NCI-H1694 treated with DMSO at 0.1 percent for 48 hours (cell line): ENCODE measurements around the gene EDEM1.

Experiments used
- DNase-seq: peaks from one replicate; lab custom pipeline; 2025; lab: John Stamatoyannopoulos, UW

EDEM1 gene

DNA sequence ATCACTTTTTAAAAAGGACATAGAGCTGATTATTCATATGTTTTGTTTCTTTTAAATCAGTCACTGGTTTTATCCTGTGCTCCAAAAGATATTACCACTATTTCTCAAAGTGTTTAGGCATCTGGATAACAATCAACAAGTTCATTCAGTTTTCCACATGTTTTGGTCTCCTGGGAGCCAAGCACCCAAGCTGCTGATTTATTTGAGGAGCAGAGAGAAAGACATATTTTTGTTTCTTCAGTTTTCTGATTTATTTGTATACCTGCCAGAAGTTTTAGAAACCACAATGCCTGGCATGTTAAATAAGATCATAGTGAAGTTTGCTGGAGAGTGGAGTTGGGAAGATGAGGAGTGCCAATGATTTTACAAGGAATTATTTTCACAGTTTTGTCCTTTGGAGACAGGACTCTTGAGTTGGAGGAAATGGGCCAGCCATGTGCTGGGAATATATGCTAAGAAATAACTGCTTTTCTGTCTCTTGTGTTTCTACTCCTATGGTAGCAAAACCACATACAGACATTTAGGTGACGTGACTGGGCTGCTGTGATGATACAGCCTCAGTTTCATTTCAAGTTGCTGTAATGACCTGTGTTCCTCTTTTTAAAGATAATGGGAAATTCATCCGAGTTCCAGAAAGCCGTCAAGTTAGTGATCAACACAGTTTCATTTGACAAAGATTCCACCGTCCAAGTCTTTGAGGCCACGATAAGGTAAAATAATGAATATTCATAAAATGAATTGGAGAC, 11.7 kb downstream of the EDEM1 start:
- no peak for DNase-seq

DNA sequence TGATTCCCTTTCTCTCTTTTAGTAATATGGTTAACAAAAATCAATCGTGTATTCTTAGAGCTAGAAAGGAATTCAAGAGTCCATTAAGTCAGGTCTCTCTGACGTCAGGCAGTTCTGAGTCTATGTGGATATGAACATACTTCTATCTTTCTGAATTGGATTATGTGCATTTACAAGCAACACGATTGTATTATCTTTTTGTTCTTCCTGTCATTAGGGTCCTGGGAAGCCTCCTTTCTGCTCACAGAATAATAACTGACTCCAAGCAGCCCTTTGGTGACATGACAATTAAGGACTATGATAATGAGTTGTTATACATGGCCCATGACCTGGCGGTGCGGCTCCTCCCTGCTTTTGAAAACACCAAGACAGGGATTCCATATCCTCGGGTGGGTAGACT, 14.0 kb downstream of the EDEM1 start:
- no peak for DNase-seq

DNA sequence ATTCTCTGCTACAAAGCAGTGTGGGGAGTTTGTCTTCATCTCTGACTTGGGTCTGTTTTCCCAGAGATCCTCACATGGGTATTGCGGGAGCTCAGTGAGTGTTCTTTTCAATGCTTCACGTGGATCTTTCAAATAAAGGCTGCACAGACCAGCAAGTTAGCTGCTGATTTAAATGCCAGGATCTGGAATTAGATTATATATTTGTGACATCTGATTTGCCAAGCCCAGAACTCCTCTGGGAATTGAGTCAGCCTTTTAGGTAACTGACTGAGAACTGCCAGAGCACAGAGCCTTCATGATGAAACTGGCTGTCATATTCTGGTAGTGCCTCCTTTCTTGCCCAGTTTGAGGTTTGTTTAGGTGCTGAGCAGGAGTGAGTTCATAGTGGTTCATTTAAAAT, 14.7 kb downstream of the EDEM1 start:
- DNase-seq, result no peak

DNA sequence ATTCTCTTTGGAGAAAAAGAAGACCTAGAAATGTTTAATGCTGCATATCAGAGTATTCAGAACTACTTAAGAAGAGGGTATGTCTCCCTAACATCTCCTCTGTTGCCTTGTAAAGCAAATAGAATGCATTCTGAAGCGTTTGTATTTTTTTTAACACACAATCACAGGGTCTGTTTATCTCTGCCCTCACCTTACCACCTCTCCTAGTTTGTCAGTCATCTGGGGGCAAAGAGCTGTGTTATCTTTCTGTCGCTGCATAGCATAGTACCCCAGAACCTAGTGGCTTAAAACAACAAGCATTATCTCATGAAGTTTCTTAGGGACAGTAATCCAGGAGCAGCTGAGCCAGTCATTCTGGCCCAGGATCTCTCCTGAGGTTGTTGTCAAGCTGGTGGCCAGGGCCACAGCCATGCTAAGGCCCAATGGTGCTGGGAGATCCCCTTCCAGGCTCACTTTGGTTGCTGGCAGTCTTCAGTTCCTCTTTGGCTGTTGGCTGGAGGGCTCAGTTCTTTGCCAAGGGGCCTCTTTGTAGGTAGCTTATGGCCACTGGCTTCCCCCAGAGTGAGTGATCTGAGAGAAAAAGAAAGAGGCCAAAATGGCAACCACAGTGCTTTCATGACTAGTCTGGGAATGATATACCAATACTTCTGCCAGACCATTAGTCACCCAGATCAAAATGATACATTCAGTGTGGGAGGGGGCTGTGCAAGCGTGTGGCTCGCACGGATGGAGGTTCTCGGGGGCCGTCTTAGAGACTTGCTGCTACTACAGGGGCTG, 17.8 kb downstream of the EDEM1 start:
- no peak for DNase-seq

DNA sequence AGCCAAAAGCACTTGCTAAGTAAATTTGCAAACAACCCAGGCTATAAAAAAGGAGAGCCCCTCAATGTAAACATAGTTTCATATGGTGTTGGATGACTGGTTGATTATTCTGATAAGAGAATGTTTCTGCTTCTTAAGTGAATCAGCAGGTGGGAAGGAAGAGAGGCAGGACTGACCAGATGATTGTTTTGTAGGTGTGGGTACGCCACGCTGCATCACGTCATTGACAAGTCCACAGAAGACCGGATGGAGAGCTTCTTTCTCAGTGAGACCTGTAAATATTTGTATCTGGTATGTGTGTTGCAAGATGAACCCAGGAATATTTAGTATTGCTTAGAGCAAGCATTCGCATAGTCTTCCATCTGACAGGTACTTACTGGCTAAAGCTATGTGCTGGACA, 23.4 kb downstream of the EDEM1 start:
- no peak for DNase-seq

DNA sequence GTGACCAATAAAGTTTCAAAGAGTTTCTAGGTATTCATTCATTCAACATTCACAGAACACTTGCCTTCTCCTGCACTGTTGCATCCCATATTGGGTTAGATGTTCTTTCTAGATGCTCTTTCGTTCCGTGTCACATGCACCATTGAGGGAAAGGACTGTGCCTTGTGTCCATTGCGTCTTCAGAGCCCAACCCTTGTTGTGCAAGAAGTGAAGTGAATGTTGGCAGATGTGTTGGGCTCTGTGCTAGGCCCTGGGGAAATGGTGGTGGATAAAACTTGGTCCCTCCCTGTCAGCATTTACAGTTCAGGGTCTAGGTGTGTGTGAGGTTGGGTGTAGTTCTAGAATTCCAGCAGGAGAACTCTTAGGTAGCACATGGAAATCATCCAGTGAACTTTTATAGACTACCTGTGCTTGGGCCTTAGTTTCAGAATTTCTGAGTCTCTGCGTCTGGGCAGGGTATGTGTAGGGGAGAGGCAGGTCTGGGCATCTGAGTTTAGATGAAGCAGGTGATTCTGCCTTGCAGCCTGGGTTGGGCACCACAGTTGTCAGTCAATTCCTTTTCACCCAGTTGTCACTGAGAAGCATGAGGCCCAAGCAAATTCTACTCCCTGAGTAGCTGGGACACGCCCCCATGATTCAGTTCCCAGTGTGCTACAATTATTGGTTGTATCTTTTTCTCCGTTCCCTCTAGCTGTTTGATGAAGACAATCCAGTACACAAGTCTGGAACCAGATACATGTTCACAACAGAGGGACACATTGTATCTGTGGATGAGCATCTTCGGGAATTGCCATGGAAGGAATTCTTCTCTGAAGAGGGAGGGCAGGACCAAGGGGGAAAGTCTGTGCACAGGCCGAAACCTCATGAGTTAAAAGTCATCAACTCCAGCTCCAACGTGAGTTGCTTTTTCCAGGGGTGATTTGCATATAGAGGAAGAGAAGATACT, 25.4 kb downstream of the EDEM1 start:
- DNase-seq, result no peak

DNA sequence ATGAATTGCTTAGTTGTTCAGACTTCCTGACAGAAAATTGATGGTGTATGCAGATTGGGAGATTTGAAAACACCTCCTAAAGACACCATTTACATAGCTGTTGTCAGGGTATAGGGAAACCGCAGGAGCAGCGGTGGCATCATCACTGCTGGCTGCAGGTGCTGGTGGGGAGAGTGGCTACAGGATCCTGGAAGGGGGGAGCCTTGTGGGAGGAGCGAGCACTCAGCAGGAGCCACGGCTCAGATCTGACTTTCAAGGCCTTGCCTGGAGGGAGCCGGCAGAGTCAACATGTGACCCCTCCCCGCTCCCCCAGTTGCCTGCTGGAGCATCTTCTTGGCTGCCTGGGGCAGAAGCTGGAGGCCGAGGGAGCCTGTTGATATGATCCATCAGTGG, 26.1 kb downstream of the EDEM1 start:
- no peak for DNase-seq

DNA sequence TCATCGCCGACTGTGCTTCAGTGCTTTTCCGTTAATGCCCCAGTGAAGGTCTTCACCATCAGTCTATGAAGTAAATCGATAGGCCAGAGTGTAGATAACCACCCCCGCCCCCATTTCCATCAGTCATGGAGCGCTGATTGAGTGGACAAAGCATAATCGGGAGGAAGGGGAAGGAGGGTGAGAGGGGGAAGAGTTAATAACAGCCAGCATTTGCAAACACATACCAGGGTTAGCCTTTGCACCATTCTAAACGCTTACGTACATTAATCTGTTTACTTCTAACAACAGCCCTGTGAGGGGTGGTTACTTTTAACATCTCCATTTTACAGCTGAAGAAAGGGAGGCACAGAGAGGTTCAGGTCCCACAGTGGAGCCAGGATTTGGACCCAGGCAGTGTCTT, 26.8 kb downstream of the EDEM1 start:
- DNase-seq, result no peak

DNA sequence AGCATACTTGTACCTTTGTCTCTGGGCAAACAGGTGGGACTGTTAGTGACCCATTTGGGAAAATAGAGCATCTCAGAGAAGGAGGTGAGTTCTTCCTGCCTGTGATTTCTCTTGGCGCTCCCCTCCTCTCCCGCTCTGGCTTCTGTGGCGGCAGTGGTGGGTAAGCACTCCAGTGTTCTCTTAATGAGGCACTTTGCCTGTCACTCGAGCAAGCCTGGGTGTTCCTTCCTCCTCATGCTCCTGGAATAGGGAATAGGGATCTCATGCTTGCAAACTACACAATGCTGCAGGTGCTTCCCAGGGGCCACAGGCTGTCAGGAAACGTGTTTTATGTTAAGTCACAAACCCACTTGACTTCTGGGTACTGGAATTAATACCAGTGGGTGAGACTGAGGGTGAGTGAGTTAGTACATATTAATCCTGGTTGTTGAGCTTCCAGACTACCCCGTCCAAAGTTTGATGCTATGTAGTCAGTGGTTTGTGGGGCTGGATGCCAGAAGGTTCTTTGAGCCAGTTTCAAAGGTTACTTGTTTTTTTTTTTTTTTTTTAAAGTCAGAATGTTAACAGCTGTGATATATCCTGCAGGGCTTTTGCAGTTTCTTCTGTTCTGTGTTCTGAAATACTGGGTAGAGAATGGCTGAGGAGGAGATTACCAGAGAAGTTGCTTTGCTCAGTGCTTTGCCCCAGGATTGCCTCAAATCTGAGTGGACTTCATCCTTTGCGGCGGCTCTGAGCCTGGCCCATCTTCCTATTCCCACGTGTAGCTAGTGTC, 30.5 kb downstream of the EDEM1 start:
- DNase-seq, result no peak

DNA sequence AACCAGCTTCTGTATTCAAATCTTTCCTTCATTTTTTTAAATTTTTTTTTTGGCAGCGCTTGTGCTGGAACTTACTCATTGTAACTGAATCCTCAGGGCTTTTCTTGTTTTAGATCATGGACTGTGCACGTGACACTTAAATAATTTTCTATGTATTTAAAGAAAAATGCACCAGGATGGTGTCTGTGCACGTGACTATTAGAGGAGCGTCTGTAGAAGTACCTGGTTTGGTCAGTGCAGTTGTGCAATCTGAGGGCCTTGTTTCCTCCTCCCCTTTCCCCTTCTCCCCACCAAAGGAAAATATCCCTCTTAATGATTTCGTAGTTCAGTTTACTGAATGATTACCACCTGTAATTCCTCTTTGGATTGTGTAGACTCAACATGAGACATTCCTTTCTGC, 31.3 kb downstream of the EDEM1 start:
- no peak for DNase-seq

DNA sequence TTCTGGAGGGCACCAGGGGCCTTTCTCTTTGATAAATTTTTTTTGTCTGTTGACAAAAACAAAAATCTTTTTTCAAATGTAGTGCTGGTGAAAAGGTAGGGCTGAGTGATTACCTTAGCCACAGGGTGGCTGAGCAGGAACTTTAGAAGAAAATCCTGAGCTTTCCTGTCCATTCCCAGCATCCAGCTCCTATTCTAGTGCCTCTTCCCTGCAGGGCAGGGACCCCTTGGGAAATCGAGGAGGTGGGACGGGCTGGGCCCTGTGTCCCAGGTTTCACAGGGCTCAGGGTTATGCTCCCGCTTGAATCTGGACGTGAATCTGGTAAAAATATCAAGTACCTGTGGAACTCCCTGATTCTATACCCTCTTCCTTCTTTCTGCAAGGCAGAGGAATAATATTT, 31.7 kb downstream of the EDEM1 start:
- no peak for DNase-seq

DNA sequence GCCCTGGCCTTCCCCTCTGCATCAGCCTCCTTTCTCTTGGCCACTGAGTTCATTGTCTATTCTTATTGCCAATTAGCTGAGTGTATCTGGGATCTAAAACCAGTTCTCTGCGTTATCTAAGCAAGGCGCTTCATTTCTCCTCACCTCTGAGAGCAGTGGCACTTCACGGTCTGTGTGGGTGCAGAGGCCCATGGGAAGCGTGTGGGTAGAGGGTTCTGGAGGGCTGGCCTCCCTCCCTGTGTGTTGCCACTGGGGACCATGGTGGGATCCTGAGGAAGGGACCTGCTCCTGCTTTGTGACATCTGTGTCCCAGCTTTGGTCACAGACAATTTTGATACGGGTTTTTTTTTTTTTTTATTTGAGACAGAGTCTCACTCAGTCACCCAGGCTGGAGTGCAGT, 32.7 kb downstream of the EDEM1 start:
- DNase-seq, result no peak

DNA sequence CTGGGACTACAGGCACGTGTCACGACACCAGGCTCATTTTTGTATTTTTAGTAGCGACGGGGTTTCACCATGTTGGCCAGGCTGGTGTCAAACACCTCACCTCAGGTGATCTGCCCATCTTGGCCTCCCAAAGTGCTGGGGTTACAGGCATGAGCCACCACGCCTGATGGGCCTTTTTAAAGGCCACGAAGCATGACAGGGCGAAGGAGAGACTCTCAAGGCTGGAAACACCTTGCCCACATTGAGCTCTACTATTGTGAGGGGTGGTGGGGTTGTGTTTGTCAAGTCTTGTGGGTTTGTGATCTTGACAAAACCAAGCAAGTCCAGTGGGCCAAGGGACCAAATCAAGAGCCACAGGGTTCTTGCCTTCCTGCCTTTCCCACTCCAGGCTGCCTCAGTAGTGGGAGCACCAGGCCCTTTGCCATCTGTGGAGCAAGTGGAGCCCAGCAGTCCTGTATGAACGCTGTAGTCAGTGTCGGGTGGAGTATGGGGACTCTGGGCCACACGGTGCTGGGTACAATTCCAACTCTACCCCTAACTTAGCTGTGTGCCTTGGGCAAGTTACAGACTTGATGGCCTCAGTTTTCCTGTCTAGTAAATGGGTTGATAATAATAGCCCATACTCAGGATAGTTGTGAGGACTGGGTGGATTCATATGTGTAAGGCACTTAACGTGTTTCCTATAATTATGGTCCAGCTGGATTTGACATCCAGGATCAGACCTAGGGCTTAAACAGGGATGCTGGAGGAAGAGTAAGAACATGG, 33.3 kb downstream of the EDEM1 start:
- DNase-seq, result no peak

DNA sequence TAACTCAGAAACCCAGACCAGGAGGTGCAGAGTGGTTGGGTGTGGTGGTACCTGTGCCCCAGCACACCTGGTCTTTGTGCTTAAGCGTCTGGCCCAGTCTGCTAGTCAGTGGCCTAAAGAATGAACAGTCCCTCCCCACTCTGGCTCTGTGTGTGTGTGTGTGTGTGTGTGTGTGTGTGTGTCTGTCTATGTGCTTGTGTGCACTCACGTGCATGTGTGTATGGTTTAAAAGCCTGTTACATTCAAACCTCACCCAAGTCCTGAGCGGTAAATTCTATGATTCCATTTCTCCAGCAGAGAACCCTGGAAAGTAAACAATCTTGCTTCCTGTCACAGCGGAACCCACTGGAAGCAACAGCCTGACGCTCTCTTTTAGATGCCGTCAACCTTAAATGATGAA, 34.2 kb downstream of the EDEM1 start:
- DNase-seq, result no peak

DNA sequence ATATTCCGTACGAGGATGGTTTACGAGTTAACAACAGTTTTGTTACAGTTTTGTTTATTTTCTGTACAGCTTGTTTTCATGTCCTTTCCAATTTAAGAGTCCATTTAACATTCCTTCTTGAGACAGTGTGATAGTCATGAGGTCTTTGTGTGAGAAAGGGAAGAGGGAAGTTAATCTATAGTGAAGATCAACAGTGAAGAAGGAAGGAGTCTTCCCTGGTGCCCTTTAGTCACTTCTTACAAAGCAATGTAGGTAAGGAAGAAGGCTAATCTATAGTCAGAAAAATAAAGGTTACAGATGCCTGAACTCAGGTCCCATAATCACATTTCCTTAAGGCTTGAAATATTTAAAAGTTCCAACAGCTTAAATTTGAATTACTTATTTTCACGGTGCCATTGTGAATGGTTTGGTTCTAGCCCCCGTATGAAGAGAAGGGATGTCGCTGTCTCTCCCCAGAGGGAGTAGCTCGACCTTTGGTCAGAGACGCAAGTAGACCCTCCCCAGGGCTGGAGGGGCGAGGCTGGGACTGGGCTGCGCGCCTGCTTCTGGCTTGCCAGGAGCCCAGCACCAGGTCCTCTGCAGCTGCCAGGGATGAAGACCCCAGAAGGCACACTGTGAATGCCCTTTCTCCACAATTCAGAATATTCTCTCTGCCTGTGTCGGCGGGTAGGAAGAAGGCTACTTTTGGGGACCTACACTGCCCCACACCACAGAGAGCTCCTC, 34.9 kb downstream of the EDEM1 start:
- DNase-seq, result no peak

DNA sequence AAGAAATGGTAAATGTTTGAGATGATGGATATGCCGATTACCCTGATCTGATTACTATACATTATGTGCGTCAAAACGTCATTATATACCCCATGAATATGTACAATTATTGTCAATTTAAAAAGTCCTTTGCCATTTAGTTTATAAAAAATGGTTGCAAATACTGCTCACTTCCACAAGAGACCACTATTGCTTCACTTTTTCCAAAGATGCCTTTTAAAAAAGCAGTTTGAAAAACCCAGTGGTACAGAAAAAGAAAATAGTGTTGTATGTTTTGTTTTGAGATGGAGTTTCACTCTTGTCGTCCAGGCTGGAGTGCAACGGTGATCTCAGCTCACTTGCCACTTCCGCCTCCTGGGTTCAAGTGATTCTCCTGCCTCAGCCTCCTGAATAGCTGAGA, 39.3 kb downstream of the EDEM1 start:
- no peak for DNase-seq

DNA sequence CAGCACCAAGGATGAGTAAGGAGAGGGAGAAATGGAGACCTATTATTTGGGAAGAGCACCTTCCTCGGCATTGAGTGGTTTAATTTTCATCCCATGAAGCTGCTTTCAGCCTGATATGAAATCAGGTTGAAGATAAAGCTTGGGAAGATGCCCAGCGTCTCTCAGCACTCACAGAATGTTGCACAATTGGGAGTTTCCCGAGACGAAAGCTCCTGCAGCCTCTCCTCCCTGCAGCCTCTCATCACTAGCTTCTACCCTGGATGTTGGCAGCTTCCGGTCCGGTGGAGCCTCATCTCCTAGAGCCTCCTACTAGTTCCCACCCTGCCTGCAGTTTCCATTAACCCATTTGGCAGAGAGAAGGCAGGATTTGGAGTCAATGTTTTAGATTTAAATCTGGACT, 40.3 kb downstream of the EDEM1 start:
- no peak for DNase-seq

DNA sequence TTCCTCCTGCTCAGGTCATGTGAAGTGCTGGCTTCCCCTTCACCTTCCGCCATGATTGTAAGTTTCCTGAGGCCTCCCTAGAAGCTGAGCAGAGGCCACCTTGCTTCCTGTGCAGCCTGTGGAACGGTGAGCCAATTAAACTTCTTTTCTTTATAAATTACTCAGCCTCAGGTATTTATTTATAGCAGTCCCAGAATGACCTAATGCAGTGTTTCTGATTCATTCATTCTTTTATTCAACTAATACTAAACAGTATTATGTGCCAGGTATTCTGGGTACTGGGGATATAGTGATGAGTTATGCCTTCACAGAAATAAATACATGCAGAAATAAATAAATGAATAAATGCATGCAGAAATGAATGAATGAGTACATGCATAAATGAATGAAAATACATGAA, 41.9 kb downstream of the EDEM1 start:
- no peak for DNase-seq

DNA sequence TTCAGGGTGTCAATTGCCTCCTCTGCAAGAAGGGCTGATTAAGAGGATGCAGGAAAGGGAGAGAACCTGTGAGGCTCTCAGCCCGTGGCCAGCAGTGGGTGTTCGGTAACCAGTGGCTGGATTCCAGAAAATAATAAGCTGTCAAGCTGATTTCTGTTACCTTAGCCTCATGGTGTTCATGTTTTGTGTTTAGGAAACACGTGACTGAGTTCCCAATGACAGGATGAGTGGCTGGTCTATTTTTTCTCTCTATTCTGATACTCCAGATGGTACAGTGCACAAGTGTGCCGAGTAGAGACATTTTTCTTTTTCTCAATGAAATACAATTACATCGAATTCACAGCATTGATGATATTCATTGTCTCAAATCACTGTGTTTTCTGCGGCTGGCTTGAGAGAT, 43.6 kb downstream of the EDEM1 start:
- DNase-seq, result no peak

DNA sequence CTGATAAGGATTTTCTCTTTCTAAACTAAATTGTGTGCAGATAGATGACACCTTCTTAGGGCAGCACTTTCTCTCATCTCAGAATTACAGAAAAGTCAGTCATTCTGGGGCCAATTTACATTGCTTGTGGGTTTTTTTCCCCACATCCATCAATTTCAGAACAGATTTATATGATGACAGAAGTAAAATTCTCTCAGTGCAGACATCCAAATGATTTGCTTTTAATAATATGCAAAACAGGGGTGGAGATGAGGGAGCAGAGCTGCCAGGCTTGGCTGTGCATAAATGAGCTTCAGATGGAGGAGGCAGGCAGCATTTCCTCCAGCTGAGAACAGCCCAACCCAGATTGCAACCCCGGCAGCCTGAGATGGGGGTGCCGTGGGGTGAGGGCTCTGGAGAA, 44.0 kb downstream of the EDEM1 start:
- DNase-seq, result no peak
